Measurements from ENCODE around the gene CAPS.
"Not testable (repeated sequence)": the region's sequence is repeated elsewhere in the genome, so short reads cannot be mapped to it uniquely, and the experiment has no call there.

Gene CAPS

DNA sequence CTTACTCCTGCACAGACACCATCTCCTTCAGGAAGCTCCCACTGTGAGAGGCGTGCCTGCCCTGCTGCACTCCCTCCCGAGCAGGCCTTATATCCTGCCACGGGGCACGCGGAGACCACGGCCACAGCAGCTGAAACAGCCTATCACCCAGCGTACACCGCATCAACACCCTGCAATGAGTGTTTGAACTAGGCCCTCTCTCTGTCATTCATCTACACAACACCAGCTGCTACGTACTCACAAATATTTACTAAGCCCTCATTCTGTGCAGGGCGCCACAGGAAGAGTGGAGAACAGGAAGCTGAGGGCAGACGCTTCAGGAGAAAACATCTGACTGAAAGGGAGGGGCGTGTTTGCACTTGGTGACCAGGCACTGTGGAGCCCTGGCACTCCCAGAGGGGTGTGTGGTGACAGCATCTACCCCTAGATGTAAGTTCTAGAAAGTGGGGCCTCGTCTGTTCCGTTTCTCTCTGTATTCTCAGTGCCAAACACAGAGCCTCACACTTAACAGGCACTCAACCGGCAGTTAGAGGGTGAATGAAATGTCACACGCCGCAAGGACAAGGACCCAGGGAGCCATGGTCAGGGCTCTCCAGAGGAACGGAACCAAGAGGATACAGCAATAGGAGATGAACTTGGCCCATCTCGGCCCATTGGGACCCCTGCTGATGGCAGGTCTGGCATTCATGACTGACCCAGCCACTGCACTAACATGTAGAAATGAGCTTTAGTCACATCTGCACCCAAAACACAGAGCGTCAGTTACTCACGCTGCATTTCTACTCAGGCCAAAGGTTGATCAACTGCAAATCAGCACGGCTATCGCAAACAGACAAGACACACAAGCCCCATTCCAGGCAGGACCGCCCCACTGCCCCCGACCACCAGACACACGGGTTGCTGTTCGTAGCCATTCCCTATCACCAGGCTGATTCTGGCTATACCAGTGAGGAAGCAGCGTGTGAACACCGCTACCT, 48.2 kb downstream of the CAPS start:
- peak; percentile 47 to 65 for DNase-seq (ENCODE audit: low read depth in 1 of 2, low spot score in 1 of 2)

DNA sequence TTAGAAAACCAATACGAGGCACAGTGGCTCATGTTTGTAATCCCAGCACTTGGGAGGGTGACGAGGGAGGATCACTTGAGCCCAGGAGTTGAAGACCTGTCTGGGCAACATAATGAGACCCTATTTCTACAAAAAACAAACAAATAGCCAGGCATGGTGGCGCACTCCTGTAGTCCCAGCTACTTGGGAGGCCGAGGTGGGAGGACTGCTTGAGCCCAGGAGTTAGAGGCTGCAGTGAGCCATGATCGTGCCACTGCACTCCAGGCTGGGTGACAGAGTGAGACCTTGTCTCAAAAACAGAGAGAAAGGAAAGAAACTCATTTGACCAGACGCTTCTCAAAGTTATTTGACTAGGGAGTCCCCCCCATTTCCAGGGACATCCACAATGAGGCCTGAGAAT, 49.2 kb downstream of the CAPS start:
- H3K4me3 ChIP-seq (replicated peaks; ENCODE audit: insufficient read depth, low read length); H3K27ac ChIP-seq (replicated peaks); H3K27me3 ChIP-seq (ENCODE audit: insufficient read depth, poor library complexity, severe bottlenecking); DNase-seq (ENCODE audit: low read depth in 1 of 2, low spot score in 1 of 2): not testable (repeated sequence)

More for the DNA sequence above, 48.2 kb downstream of the CAPS start:
- Histone ChIP-seq H3K27me3 (ENCODE audit: insufficient read depth, poor library complexity, severe bottlenecking) (no peaks in the 10 kb centered on the region), H3K27ac (replicated peaks) (no peak overlapping the region), H3K4me3 (replicated peaks; ENCODE audit: insufficient read depth, low read length) (no peak overlapping the region)
- TF ChIP-seq, protein P1, sequence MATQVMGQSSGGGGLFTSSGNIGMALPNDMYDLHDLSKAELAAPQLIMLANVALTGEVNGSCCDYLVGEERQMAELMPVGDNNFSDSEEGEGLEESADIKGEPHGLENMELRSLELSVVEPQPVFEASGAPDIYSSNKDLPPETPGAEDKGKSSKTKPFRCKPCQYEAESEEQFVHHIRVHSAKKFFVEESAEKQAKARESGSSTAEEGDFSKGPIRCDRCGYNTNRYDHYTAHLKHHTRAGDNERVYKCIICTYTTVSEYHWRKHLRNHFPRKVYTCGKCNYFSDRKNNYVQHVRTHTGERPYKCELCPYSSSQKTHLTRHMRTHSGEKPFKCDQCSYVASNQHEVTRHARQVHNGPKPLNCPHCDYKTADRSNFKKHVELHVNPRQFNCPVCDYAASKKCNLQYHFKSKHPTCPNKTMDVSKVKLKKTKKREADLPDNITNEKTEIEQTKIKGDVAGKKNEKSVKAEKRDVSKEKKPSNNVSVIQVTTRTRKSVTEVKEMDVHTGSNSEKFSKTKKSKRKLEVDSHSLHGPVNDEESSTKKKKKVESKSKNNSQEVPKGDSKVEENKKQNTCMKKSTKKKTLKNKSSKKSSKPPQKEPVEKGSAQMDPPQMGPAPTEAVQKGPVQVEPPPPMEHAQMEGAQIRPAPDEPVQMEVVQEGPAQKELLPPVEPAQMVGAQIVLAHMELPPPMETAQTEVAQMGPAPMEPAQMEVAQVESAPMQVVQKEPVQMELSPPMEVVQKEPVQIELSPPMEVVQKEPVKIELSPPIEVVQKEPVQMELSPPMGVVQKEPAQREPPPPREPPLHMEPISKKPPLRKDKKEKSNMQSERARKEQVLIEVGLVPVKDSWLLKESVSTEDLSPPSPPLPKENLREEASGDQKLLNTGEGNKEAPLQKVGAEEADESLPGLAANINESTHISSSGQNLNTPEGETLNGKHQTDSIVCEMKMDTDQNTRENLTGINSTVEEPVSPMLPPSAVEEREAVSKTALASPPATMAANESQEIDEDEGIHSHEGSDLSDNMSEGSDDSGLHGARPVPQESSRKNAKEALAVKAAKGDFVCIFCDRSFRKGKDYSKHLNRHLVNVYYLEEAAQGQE (IDR thresholded peaks at IDR 0.05; ENCODE audit: insufficient replicate concordance, low read depth): no peak
- TF ChIP-seq GABPA (IDR thresholded peaks at IDR 0.05; ENCODE audit: low read depth) (no peak), POLR2AphosphoS5 (IDR thresholded peaks at IDR 0.05; ENCODE audit: low read depth) (no peak), SPI1 (IDR thresholded peaks at IDR 0.05; ENCODE audit: borderline replicate concordance, low read depth) (no peak)
- TF ChIP-seq, protein P2, sequence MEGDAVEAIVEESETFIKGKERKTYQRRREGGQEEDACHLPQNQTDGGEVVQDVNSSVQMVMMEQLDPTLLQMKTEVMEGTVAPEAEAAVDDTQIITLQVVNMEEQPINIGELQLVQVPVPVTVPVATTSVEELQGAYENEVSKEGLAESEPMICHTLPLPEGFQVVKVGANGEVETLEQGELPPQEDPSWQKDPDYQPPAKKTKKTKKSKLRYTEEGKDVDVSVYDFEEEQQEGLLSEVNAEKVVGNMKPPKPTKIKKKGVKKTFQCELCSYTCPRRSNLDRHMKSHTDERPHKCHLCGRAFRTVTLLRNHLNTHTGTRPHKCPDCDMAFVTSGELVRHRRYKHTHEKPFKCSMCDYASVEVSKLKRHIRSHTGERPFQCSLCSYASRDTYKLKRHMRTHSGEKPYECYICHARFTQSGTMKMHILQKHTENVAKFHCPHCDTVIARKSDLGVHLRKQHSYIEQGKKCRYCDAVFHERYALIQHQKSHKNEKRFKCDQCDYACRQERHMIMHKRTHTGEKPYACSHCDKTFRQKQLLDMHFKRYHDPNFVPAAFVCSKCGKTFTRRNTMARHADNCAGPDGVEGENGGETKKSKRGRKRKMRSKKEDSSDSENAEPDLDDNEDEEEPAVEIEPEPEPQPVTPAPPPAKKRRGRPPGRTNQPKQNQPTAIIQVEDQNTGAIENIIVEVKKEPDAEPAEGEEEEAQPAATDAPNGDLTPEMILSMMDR (IDR thresholded peaks at IDR 0.05; ENCODE audit: insufficient read depth, low read length): no peak

DNA sequence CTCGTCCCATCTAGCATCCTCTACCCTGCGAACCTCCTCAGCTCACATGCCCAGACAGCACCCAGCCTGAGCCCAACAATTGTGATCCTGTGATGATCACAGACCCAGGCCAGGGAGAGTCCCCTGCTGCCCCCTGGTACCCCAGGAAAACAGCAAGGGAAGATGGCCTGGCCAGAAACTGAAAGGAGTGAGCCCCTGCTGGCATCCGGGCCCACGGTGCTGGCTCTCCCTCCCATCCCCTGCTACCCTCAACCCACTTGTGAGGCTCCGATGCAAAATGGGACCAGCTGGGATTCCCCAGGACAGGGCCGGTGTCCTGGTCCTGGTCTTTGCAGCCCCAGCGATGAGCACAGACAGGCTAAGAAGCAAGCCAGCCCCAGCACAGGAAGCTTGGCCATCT, 49.8 kb downstream of the CAPS start:
- no peak overlapping the region for H3K4me3 ChIP-seq (replicated peaks; ENCODE audit: insufficient read depth, low read length)
- TF ChIP-seq GABPA (IDR thresholded peaks at IDR 0.05; ENCODE audit: low read depth) (no peak), POLR2AphosphoS5 (IDR thresholded peaks at IDR 0.05; ENCODE audit: low read depth) (no peak), SPI1 (IDR thresholded peaks at IDR 0.05; ENCODE audit: borderline replicate concordance, low read depth) (no peak)
- TF ChIP-seq, protein P1 (IDR thresholded peaks at IDR 0.05; ENCODE audit: insufficient replicate concordance, low read depth): no peak
- TF ChIP-seq, protein P2 (IDR thresholded peaks at IDR 0.05; ENCODE audit: insufficient read depth, low read length): no peak
- no peak overlapping the region for H3K27ac ChIP-seq (replicated peaks)
- H3K27me3 ChIP-seq (ENCODE audit: insufficient read depth, poor library complexity, severe bottlenecking): no peaks in the 10 kb centered on the region
- no peak for DNase-seq (ENCODE audit: low read depth in 1 of 2, low spot score in 1 of 2)

DNA sequence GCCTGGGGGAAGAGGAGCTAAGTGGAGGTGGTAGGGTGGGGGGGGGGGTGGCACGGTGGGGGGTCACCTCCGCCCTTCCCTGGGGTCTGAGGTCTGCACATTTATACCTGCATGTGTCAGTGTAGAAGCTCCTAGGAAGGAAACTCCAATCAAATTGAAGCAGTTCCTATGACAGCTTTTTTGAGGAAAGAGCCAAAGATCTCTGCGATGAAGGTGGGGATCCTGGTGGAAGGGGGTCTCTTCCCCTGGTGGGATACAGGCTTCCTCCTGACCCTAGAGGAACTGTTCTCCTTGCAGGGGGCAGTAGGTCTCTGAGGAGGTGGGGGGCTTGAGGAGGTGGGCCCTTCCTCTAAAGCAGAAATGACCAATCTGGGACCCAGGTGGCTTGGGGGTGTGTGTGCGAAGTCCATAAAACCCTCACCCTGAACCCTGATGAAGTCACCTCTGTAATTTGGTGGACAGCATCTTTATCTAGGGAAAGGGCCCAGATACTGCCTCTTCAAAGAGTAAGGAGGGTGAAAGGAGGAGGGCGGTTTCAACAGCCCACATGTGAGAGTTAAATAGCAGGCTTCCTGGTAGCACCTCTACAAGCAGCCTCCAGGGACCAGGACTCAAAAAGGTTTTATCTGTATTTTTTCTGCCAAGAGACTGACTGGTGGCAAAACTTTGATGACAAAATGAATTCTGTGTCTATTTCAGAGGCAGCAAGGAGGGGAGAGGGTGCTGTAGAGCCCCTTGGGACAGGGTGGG, 50.9 kb downstream of the CAPS start:
- TF ChIP-seq POLR2AphosphoS5 (IDR thresholded peaks at IDR 0.05; ENCODE audit: low read depth) (no peak), SPI1 (IDR thresholded peaks at IDR 0.05; ENCODE audit: borderline replicate concordance, low read depth) (no peak), GABPA (IDR thresholded peaks at IDR 0.05; ENCODE audit: low read depth) (no peak)
- TF ChIP-seq, protein P2 (IDR thresholded peaks at IDR 0.05; ENCODE audit: insufficient read depth, low read length): no peak
- TF ChIP-seq, protein P1 (IDR thresholded peaks at IDR 0.05; ENCODE audit: insufficient replicate concordance, low read depth): no peak
- Histone ChIP-seq H3K4me3 (replicated peaks; ENCODE audit: insufficient read depth, low read length) (no peak overlapping the region), H3K27me3 (ENCODE audit: insufficient read depth, poor library complexity, severe bottlenecking) (no peaks in the 10 kb centered on the region), H3K27ac (replicated peaks) (no peak overlapping the region)
- no peak for DNase-seq (ENCODE audit: low read depth in 1 of 2, low spot score in 1 of 2)
